Measurements from ENCODE around the gene BFSP2. TPM values are rescaled to one million over a fixed set of nuclear protein-coding genes. Genes with fewer than 3 reads are reported as not detected.

BFSP2 gene
- total RNA-seq, 1 experiment from 2014 or later: 0.67 TPM

GRCh38 chr3:133374708-133375402, 25.0 kb upstream of the BFSP2 start:
- in situ Hi-C loops (cut with HindIII; ENCODE audit: low pct_unique_long_range_greater_than_20kb, low sequenced_read_pairs): no loop called here
- ChIA-PET POLR2A (no interaction called here), CTCF (no interaction called here)
- intact Hi-C loops (cut with micrococcal nuclease; ENCODE audit: unreplicated experiment): no loop called here
- DNase-seq (ENCODE audit: low read depth, low spot score) (no peak), ATAC-seq (no peak)
- Histone ChIP-seq H3K36me3 (ENCODE audit: control insufficient read depth, insufficient read depth, low read length) (no peaks in the 10 kb centered on the region), H3K27me3 (ENCODE audit: control insufficient read depth, insufficient read depth, low read length) (no peaks in the 10 kb centered on the region), H3K27ac (ENCODE audit: low read length) (no peak overlapping the region), H3K9me3 (ENCODE audit: control insufficient read depth, insufficient read depth, low read depth, low read length) (no peaks in the 10 kb centered on the region), H3K4me3 (ENCODE audit: low read depth in 2 of 2, low read length in 2 of 2) (no peak overlapping the region), H3K4me1 (ENCODE audit: control insufficient read depth, insufficient read depth, low read length) (peaks cover 4% of the 10 kb centered on the region; the same call in 1 of the 2 replicates)
- TF ChIP-seq POLR2AphosphoS5 (IDR thresholded peaks at IDR 0.05; ENCODE audit: low read depth, low read length): no peak
- TF ChIP-seq CTCF (IDR thresholded peaks at IDR 0.05): no peak
- no TSS peak for BruUV-seq (replicated peaks)

GRCh38 chr3:133375403-133375745, 24.5 kb upstream of the BFSP2 start:
- TF ChIP-seq TCF7L2 (IDR thresholded peaks at IDR 0.05; ENCODE audit: low read depth, low read length) (no peak), POLR2AphosphoS5 (IDR thresholded peaks at IDR 0.05; ENCODE audit: low read depth, low read length) (no peak), REST (IDR thresholded peaks at IDR 0.05; ENCODE audit: insufficient read depth in 1 of 2, low read depth in 2 of 2, low read length in 1 of 2) (no peak), SIN3A (IDR thresholded peaks at IDR 0.05; ENCODE audit: borderline replicate concordance, insufficient read depth, low read depth, low read length) (no peak), CTCF (IDR thresholded peaks at IDR 0.05) (no peak)
- in situ Hi-C loops (cut with HindIII; ENCODE audit: low pct_unique_long_range_greater_than_20kb, low sequenced_read_pairs): no loop called here

More at GRCh38 chr3:133375403-133375745, 24.5 kb upstream of the BFSP2 start:
- intact Hi-C loops (cut with micrococcal nuclease; ENCODE audit: unreplicated experiment): no loop called here
- H3K27me3 ChIP-seq (ENCODE audit: control insufficient read depth, insufficient read depth, low read length): no peaks in the 10 kb centered on the region
- no TSS peak for BruUV-seq (replicated peaks)
- H3K27ac ChIP-seq (ENCODE audit: low read length): no peak overlapping the region
- H3K4me1 ChIP-seq (ENCODE audit: control insufficient read depth, insufficient read depth, low read length): peaks cover 4% of the 10 kb centered on the region; the same call in 1 of the 2 replicates
- ChIA-PET POLR2A (no interaction called here), CTCF (no interaction called here)
- H3K9me3 ChIP-seq (ENCODE audit: control insufficient read depth, insufficient read depth, low read depth, low read length): no peaks in the 10 kb centered on the region
- DNase-seq (ENCODE audit: low read depth, low spot score): no peak
- no peaks in the 10 kb centered on the region for H3K36me3 ChIP-seq (ENCODE audit: control insufficient read depth, insufficient read depth, low read length)
- no peak overlapping the region for H3K4me3 ChIP-seq (ENCODE audit: low read depth in 2 of 2, low read length in 2 of 2)
- ATAC-seq: no peak

Data from Panc1 (cell line).